Measurements from ENCODE around the gene DDIT4. TPM values are rescaled to one million over a fixed set of nuclear protein-coding genes. Genes with fewer than 3 reads are reported as not detected.

Gene DDIT4
- total and polyA plus RNA-seq, 9 of the 15 experiments (the other 6 are each of a cell fraction or from before 2014, with no cell fraction given), result 8.2 to 675 (median 159) TPM

- peak; percentile 76 for TF ChIP-seq SMARCA4 (IDR thresholded peaks at IDR 0.05)
- TF ChIP-seq DPF2 (IDR thresholded peaks at IDR 0.05), result peak; percentile 76; the same call in 1 of the 2 replicates
- no peak for TF ChIP-seq RBM39 (optimal IDR thresholded peaks at IDR 0.05; ENCODE audit: low read depth, low read length)
- TF ChIP-seq ELF2 (CRISPR knock-in tag; IDR thresholded peaks at IDR 0.05), result 0 out of 2 replicates have a peak, but pooled peaks have one; percentile 35
- no peak for TF ChIP-seq GTF2B (IDR thresholded peaks at IDR 0.05; ENCODE audit: extremely low read depth, insufficient read length)
- peak; percentile 45 for TF ChIP-seq HBP1 (CRISPR knock-in tag; IDR thresholded peaks at IDR 0.05)
- peak; percentile 77 for TF ChIP-seq SMAD4 (CRISPR knock-in tag; conservative IDR thresholded peaks at IDR 0.05)
- no peak for TF ChIP-seq ZNF274 (IDR thresholded peaks at IDR 0.05; ENCODE audit: borderline replicate concordance, low read depth, low read length)
- no peak for TF ChIP-seq U2AF1 (optimal IDR thresholded peaks at IDR 0.05; ENCODE audit: low read depth, low read length)
- TF ChIP-seq ARID4B (CRISPR knock-in tag; IDR thresholded peaks at IDR 0.05), result no peak
- TF ChIP-seq NFATC3 (IDR thresholded peaks at IDR 0.05), result peak; percentile 82; the same call in 1 of the 2 replicates
- TF ChIP-seq ARID3A (IDR thresholded peaks at IDR 0.05; ENCODE audit: borderline replicate concordance, low read depth, low read length), result no peak
- 0 out of 2 replicates have a peak, but pooled peaks have one; percentile 28 for TF ChIP-seq KAT8 (IDR thresholded peaks at IDR 0.05; ENCODE audit: low read depth)
- TF ChIP-seq XRCC5 (IDR thresholded peaks at IDR 0.05; ENCODE audit: low read depth, low read length), result no peak
- TF ChIP-seq NBN (IDR thresholded peaks at IDR 0.05; ENCODE audit: low read depth), result peak; percentile 78; the same call in 1 of the 2 replicates
- TF ChIP-seq BCL6 (CRISPR knock-in tag; IDR thresholded peaks at IDR 0.05), result no peak
- peak in 1 of 2 experiments; percentile 34; a peak in 1 of 3 replicates for TF ChIP-seq CBX3 (IDR thresholded peaks at IDR 0.05; ENCODE audit: borderline replicate concordance in 1 of 2, low read length in 2 of 2)
- TF ChIP-seq ZNF232 (CRISPR knock-in tag; IDR thresholded peaks at IDR 0.05), result 0 out of 2 replicates have a peak, but pooled peaks have one; percentile 37
- TF ChIP-seq SRSF9 (IDR thresholded peaks at IDR 0.05; ENCODE audit: borderline replicate concordance, low read depth, low read length), result no peak
- peak; percentile 83 to 87; a peak in 2 of 4 replicates for TF ChIP-seq ETV6 (IDR thresholded peaks at IDR 0.05; ENCODE audit: borderline replicate concordance in 1 of 2, low read depth in 2 of 2, low read length in 1 of 2)
- TF ChIP-seq ETV6 (CRISPR knock-in tag; IDR thresholded peaks at IDR 0.05; ENCODE audit: borderline replicate concordance), result no peak
Observed at GRCh38 chr10:72297281-72297804, 23.6 kb downstream of the DDIT4 start (continued).
